HCT116 (cell line): Measurements from ENCODE around the gene CNR2. TPM values are rescaled to one million over a fixed set of nuclear protein-coding genes. Genes with fewer than 3 reads are reported as not detected.

Source experiments
- ATAC-seq: fragments of 200-7000 bp; cut with Tn5 transposase; 2 replicates; pipeline ENCODE4 v1.9.1; 2020; ENCODE audit warnings: mild to moderate bottlenecking, moderate library complexity
- BruUV-seq: library from RNA; stranded (reverse); fragments of 400-500 nt; replicated peaks from 2 replicates; lab custom pipeline; 2021; lab: Mats Ljungman, UMichigan
- CTCF ChIA-PET: fragments of 300-600 bp; sonication (Branson Sonifier 250); formaldehyde crosslinking; loops from one replicate; lab custom pipeline; 2021; ENCODE audit warnings: antibody characterized with exemption; lab: Charles Lee
- POLR2A ChIA-PET: fragments of 300-600, 350-600 bp; sonication (Branson Sonifier 250); formaldehyde crosslinking; loops from one replicate; lab custom pipeline; 2021; ENCODE audit warnings: antibody characterized with exemption; lab: Charles Lee
- RAD21 ChIA-PET, 2 experiments: fragments of 300-600 bp; sonication (Branson Sonifier 250); formaldehyde crosslinking; loops; one replicate each; lab custom pipeline; 2023; ENCODE audit warnings: low total read pairs in 2 of 2; ENCODE audit not compliant: uncharacterized antibody in 2 of 2, unreplicated experiment in 2 of 2, low non-redundant PET in 1 of 2; lab: Charles Lee
- DNase-seq: peaks from one replicate; pipeline ENCODE4 v3.0.0-alpha.2; 2010; ENCODE audit warnings: low read depth, low spot score
- H2AFZ ChIP-seq: fragments of 200-600 bp; shearing (Covaris generic), sonication (generic); 2 replicates; pipeline ENCODE4 v1.6.1; 2017; ENCODE audit warnings: low read depth, mixed run types, mixed read lengths, antibody characterized with exemption, low read length; ENCODE audit not compliant: poor library complexity, severe bottlenecking
- H3K27ac ChIP-seq: 2 replicates; pipeline ENCODE4 v1.5.1; 2012; ENCODE audit warnings: low read depth, low read length
- H3K27me3 ChIP-seq: fragments of 200-600 bp; sonication (generic); 2 replicates; pipeline ENCODE4 v1.6.1; 2016; ENCODE audit warnings: mixed run types, low read length, mixed read lengths; ENCODE audit not compliant: insufficient read depth
- H3K36me3 ChIP-seq, 2 experiments: fragments of 200-500 bp in 1 of 2; fragments of 200-600 bp in 1 of 2; sonication (Bioruptor generic) in 1 of 2; sonication (generic) in 1 of 2; 2 replicates each; pipeline versions ENCODE4 v1.5.1 to v1.6.1; 2014 to 2016; ENCODE audit warnings: low read length in 2 of 2, inconsistent platforms in 1 of 2, mixed read lengths in 1 of 2, mixed run types in 1 of 2; ENCODE audit not compliant: insufficient read depth in 2 of 2, control insufficient read depth in 1 of 2
- H3K4me1 ChIP-seq, 2 experiments: fragments of 200-600 bp in 1 of 2; sonication (generic) in 1 of 2; 2 replicates each; pipeline versions ENCODE4 v1.5.1 to v1.6.1; 2012 to 2017; ENCODE audit warnings: low read length in 2 of 2, inconsistent platforms in 1 of 2, mild to moderate bottlenecking in 1 of 2, mixed read lengths in 1 of 2, mixed run types in 1 of 2, moderate library complexity in 1 of 2; ENCODE audit not compliant: insufficient read depth in 2 of 2, control insufficient read depth in 1 of 2
- H3K4me2 ChIP-seq: fragments of 200-600 bp; sonication (generic); 2 replicates; pipeline ENCODE4 v1.6.1; 2017; ENCODE audit warnings: mixed run types, low read length, mixed read lengths
- H3K4me3 ChIP-seq, 2 experiments: fragments of 200-600 bp in 1 of 2; sonication (generic) in 1 of 2; replicated peaks in 1 of 2; 2 replicates each; pipeline ENCODE4 v1.5.1; 2011 to 2016; ENCODE audit warnings: low read length in 2 of 2, control low read depth in 1 of 2, low read depth in 1 of 2, mild to moderate bottlenecking in 1 of 2, mixed read lengths in 1 of 2, mixed run types in 1 of 2
- H3K79me2 ChIP-seq: fragments of 200-600 bp; sonication (generic); 2 replicates; pipeline ENCODE4 v1.6.1; 2017; ENCODE audit warnings: mild to moderate bottlenecking, mixed run types, low read length, moderate library complexity, mixed read lengths; ENCODE audit not compliant: insufficient read depth
- H3K9ac ChIP-seq: fragments of 200-600 bp; sonication (generic); 2 replicates; pipeline ENCODE4 v1.6.1; 2016; ENCODE audit warnings: low read length, mixed read lengths
- H3K9me2 ChIP-seq: fragments of 200-600 bp; sonication (generic), shearing (Covaris generic); 2 replicates; pipeline ENCODE4 v1.6.1; 2017; ENCODE audit warnings: mixed run types, mild to moderate bottlenecking, moderate library complexity; ENCODE audit not compliant: insufficient read depth
- H3K9me3 ChIP-seq, 2 experiments: fragments of 200-500 bp in 1 of 2; fragments of 200-600 bp in 1 of 2; sonication (Bioruptor generic) in 1 of 2; sonication (generic) in 1 of 2; 2 replicates each; pipeline ENCODE4 v1.6.1; 2014 to 2017; ENCODE audit warnings: low read length in 2 of 2, mixed read lengths in 2 of 2, inconsistent platforms in 1 of 2, low read depth in 1 of 2, mild to moderate bottlenecking in 1 of 2, mixed run types in 1 of 2, moderate library complexity in 1 of 2; ENCODE audit not compliant: control insufficient read depth in 1 of 2, insufficient read depth in 1 of 2
- H4K20me1 ChIP-seq: fragments of 200-600 bp; sonication (generic), shearing (Covaris generic); 2 replicates; pipeline ENCODE4 v1.6.1; 2017; ENCODE audit warnings: mixed run types, mild to moderate bottlenecking, moderate library complexity; ENCODE audit not compliant: insufficient read depth
- CEBPB ChIP-seq: IDR thresholded peaks from 2 replicates; pipeline ENCODE4 v1.6.1; 2012; ENCODE audit warnings: low read depth
- CTCF ChIP-seq, 3 experiments: fragments of 200-600 bp in 1 of 3; sonication (generic) in 1 of 3; IDR thresholded peaks in 2 of 3; conservative IDR thresholded peaks in 1 of 3; 2 replicates each; pipeline ENCODE4 v1.5.1; 2012 to 2017; ENCODE audit warnings: low read depth in 2 of 3, low read length in 2 of 3, antibody characterized with exemption in 1 of 3, borderline replicate concordance in 1 of 3, control low read depth in 1 of 3, mild to moderate bottlenecking in 1 of 3, mixed read lengths in 1 of 3, mixed run types in 1 of 3, moderate library complexity in 1 of 3; ENCODE audit not compliant: insufficient read depth in 1 of 3
- EGR1 ChIP-seq: IDR thresholded peaks from 2 replicates; pipeline ENCODE4 v1.6.1; 2012; ENCODE audit warnings: low read depth
- EZH2phosphoT487 ChIP-seq: fragments of 200-600 bp; IDR thresholded peaks from 2 replicates; pipeline ENCODE4 v1.6.1; 2018; ENCODE audit warnings: antibody characterized with exemption, borderline replicate concordance
- MAX ChIP-seq: IDR thresholded peaks from 2 replicates; pipeline ENCODE4 v1.6.1; 2012
- POLR2AphosphoS5 ChIP-seq: IDR thresholded peaks from 2 replicates; pipeline ENCODE4 v1.6.1; 2011; ENCODE audit warnings: mild to moderate bottlenecking, low read depth, low read length, moderate library complexity
- RAD21 ChIP-seq: IDR thresholded peaks from 2 replicates; pipeline ENCODE4 v1.6.1; 2012; ENCODE audit warnings: low read depth, mild to moderate bottlenecking
- REST ChIP-seq: IDR thresholded peaks from 2 replicates; pipeline ENCODE4 v1.6.1; 2012; ENCODE audit warnings: low read depth
- SIN3A ChIP-seq: IDR thresholded peaks from 2 replicates; pipeline ENCODE4 v1.6.1; 2012; ENCODE audit warnings: low read depth
- SP1 ChIP-seq: IDR thresholded peaks from 2 replicates; pipeline ENCODE4 v1.6.1; 2012; ENCODE audit warnings: low read depth
- intact Hi-C: fragments of 100-400 bp; cut with micrococcal nuclease; formaldehyde crosslinking; loops from 2 replicates; pipeline ENCODE4 v1.10.0; 2022
- total RNA-seq: library from RNA; stranded (reverse); gene quantifications from one replicate; pipeline ENCODE4 v1.2.1, GENCODE V29; 2021; ENCODE audit not compliant: unreplicated experiment

CNR2 gene
- total RNA-seq, 1 experiment from 2014 or later = 0.05 TPM

GRCh38 chr1:23915466-23915865 lies 2.3 kb upstream of the CNR2 start:
- H3K9me3 ChIP-seq = no peaks in the 10 kb centered on the region
- ChIA-PET CTCF (interaction anchor here (0.6 to 3.5 kb wide), 4 partner anchors 18 to 192 kb away, joined by 3 to 62 read pairs (median 12); no protein-coding TSS in a partner anchor), RAD21 (no interaction called here), POLR2A (interaction anchor here (0.7 kb wide), 1 partner anchor 257 kb away, joined by 3 read pairs; no protein-coding TSS in a partner anchor)
- no peaks in the 10 kb centered on the region for H3K27me3 ChIP-seq
- no peak for TF ChIP-seq REST
- no peak for TF ChIP-seq EGR1
- no peak for TF ChIP-seq EZH2phosphoT487
- no peak for TF ChIP-seq MAX
- no peak for TF ChIP-seq SIN3A
- no peak for TF ChIP-seq CEBPB
- peak in 1 of 3 experiments; percentile 9; a peak in 1 of 6 replicates for TF ChIP-seq CTCF (IDR thresholded peaks at IDR 0.05 in 2 of 3, conservative IDR thresholded peaks at IDR 0.05 in 1 of 3; ENCODE audit: borderline replicate concordance in 1 of 3, insufficient read depth in 1 of 3, low read depth in 2 of 3, low read length in 2 of 3)
- peak; percentile 32; the same call in 1 of the 2 replicates for TF ChIP-seq RAD21
- TF ChIP-seq SP1 = no peak
- TF ChIP-seq POLR2AphosphoS5 = no peak
- H3K79me2 ChIP-seq = no peaks in the 10 kb centered on the region
- no peak overlapping the region for H2AFZ ChIP-seq
- H3K27ac ChIP-seq = no peak overlapping the region
- H3K9ac ChIP-seq = no peak overlapping the region
- intact Hi-C loops = loop anchor here (5.0 kb wide), 1 partner anchor 118 kb away; no protein-coding TSS in a partner anchor
- no peak for ATAC-seq
- H3K4me1 ChIP-seq = peaks cover 12 to 32% of the 10 kb centered on the region in 2 experiments
- H3K4me2 ChIP-seq = no peak overlapping the region
- no peak for DNase-seq
- H3K36me3 ChIP-seq = no peaks in the 10 kb centered on the region
- no TSS peak for BruUV-seq
- no peak overlapping the region for H3K4me3 ChIP-seq
- H3K9me2 ChIP-seq = no peaks in the 10 kb centered on the region
- H4K20me1 ChIP-seq = no peaks in the 10 kb centered on the region
